GM18519 (cell line): ENCODE data around the gene TFCP2.

Experiments
- ATAC-seq: cut with Tn5 transposase; IDR thresholded peaks from one replicate; pipeline ENCODE4 v1.9.1; 2021; ENCODE audit warnings: mild to moderate bottlenecking, moderate library complexity; ENCODE audit not compliant: unreplicated experiment, low FRiP score

TFCP2 gene

GRCh38 chr12:51197736-51198567 lies 25.0 kb upstream of the TFCP2 start:
- no peak for ATAC-seq

- ATAC-seq = no peak
Measured at GRCh38 chr12:51196547-51196946, 23.6 kb upstream of the TFCP2 start.

- ATAC-seq = no peak
Measured at GRCh38 chr12:51195841-51196240, 22.9 kb upstream of the TFCP2 start.

- no peak for ATAC-seq
Measured at GRCh38 chr12:51192284-51192671, 19.3 kb upstream of the TFCP2 start.

GRCh38 chr12:51191516-51192283 lies 18.8 kb upstream of the TFCP2 start:
- no peak for ATAC-seq

GRCh38 chr12:51190820-51191219 lies 17.9 kb upstream of the TFCP2 start:
- ATAC-seq = no peak

- no peak for ATAC-seq
Measured at GRCh38 chr12:51189790-51190355, 16.9 kb upstream of the TFCP2 start.

GRCh38 chr12:51188359-51189051 lies 15.6 kb upstream of the TFCP2 start:
- no peak for ATAC-seq

GRCh38 chr12:51187370-51187987 lies 14.5 kb upstream of the TFCP2 start:
- no peak for ATAC-seq

- no peak for ATAC-seq
Measured at GRCh38 chr12:51186465-51187085, 13.6 kb upstream of the TFCP2 start.

- no peak for ATAC-seq
Measured at GRCh38 chr12:51185171-51185717, 12.3 kb upstream of the TFCP2 start.

- ATAC-seq = no peak
Measured at GRCh38 chr12:51183816-51184215, 10.9 kb upstream of the TFCP2 start.

- no peak for ATAC-seq
Measured at GRCh38 chr12:51183349-51183748, 10.4 kb upstream of the TFCP2 start.

- no peak for ATAC-seq
Measured at GRCh38 chr12:51181558-51181957, 8.6 kb upstream of the TFCP2 start.

GRCh38 chr12:51177897-51178296 lies 5.0 kb upstream of the TFCP2 start:
- no peak for ATAC-seq

- ATAC-seq = no peak
Measured at GRCh38 chr12:51174501-51174900, 1.6 kb upstream of the TFCP2 start.

- ATAC-seq = peak; percentile 9
Measured at GRCh38 chr12:51171884-51172514, 936 bp downstream of the TFCP2 start.

- ATAC-seq = no peak
Measured at GRCh38 chr12:51163795-51164194, 9.1 kb downstream of the TFCP2 start.

- ATAC-seq = no peak
Measured at GRCh38 chr12:51162217-51162616, 10.7 kb downstream of the TFCP2 start.
